Neural progenitor cell (in vitro differentiated cells): Measurements from ENCODE around the gene SCAPER.

Source experiments
- EZH2 ChIP-seq: fragments of 200-600 bp; sonication (generic); IDR thresholded peaks from 2 replicates; pipeline ENCODE4 v1.6.1; 2017; ENCODE audit warnings: antibody characterized with exemption, mild to moderate bottlenecking, moderate library complexity
- TF ChIP-seq, protein P1 (sequence below): fragments of 200-600 bp; sonication (generic); IDR thresholded peaks from 2 replicates; pipeline ENCODE4 v1.5.1; 2017; ENCODE audit warnings: antibody characterized with exemption, mild to moderate bottlenecking

GRCh38 chr15:76517910-76518309 is 387.2 kb downstream of the SCAPER start:
- TF ChIP-seq EZH2 = no peak
- TF ChIP-seq, protein P1, sequence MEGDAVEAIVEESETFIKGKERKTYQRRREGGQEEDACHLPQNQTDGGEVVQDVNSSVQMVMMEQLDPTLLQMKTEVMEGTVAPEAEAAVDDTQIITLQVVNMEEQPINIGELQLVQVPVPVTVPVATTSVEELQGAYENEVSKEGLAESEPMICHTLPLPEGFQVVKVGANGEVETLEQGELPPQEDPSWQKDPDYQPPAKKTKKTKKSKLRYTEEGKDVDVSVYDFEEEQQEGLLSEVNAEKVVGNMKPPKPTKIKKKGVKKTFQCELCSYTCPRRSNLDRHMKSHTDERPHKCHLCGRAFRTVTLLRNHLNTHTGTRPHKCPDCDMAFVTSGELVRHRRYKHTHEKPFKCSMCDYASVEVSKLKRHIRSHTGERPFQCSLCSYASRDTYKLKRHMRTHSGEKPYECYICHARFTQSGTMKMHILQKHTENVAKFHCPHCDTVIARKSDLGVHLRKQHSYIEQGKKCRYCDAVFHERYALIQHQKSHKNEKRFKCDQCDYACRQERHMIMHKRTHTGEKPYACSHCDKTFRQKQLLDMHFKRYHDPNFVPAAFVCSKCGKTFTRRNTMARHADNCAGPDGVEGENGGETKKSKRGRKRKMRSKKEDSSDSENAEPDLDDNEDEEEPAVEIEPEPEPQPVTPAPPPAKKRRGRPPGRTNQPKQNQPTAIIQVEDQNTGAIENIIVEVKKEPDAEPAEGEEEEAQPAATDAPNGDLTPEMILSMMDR = no peak
